ENCODE data around the gene TANGO2. TPM values are rescaled to one million over a fixed set of nuclear protein-coding genes. Genes with fewer than 3 reads are reported as not detected.

Gene TANGO2
- total RNA-seq, 1 experiment from 2014 or later: 14.6 TPM

- H3K9ac ChIP-seq (ENCODE audit: extremely low read depth, insufficient read length, low read length): no peak overlapping the region
- Mint-ChIP-seq H3K4me1 (peaks cover 0 to 11% of the 10 kb centered on the region in 2 experiments; a peak in 2 of 4 replicates), H3K4me3 (no peak overlapping the region), H3K27ac (no peak overlapping the region), H3K9me3 (no peaks in the 10 kb centered on the region), H3K27me3 (ENCODE audit: low read depth) (no peaks in the 10 kb centered on the region; the same call in 1 of the 2 replicates), H3K36me3 (ENCODE audit: insufficient read depth in 1 of 3, low read depth in 3 of 3) (peaks cover 0 to 5% (median 0%) of the 10 kb centered on the region in 3 experiments; a peak in 3 of 7 replicates)
- no peak overlapping the region for H3K23ac ChIP-seq (ENCODE audit: insufficient read length, low read depth, low read length)
- H3K27ac ChIP-seq (ENCODE audit: insufficient read length, low read depth, low read length): no peak overlapping the region
- H3K79me2 ChIP-seq (ENCODE audit: insufficient read depth, low read length): no peaks in the 10 kb centered on the region
- H3T11ph ChIP-seq (ENCODE audit: low read length): no peak overlapping the region
- H3K79me1 ChIP-seq (ENCODE audit: insufficient read depth, low read depth, low read length, poor library complexity, severe bottlenecking): no peaks in the 10 kb centered on the region
- TF ChIP-seq CTCF (conservative IDR thresholded peaks at IDR 0.05): no peak
- H3K18ac ChIP-seq (ENCODE audit: insufficient read length, low read depth, low read length): no peak overlapping the region
- no peaks in the 10 kb centered on the region for H4K20me1 ChIP-seq (ENCODE audit: control insufficient read depth, insufficient read depth, insufficient read length)
- no peaks in the 10 kb centered on the region for H3K4me1 ChIP-seq (ENCODE audit: insufficient read depth, low read length)
- no peak overlapping the region for H3K4me2 ChIP-seq (ENCODE audit: insufficient read depth, insufficient read length, low read length)
- no peak overlapping the region for H3K14ac ChIP-seq (ENCODE audit: insufficient read depth, low read length)
- H4K91ac ChIP-seq (ENCODE audit: insufficient read length, low read depth, low read length): no peak overlapping the region
- H3K23me2 ChIP-seq (ENCODE audit: insufficient read length, low read depth, low read length, poor library complexity, severe bottlenecking): no peaks in the 10 kb centered on the region
- H2AK5ac ChIP-seq (ENCODE audit: insufficient read length, low read length): no peak overlapping the region
- no peak overlapping the region for H2BK15ac ChIP-seq (ENCODE audit: low read depth, low read length)
- whole genome bisulfite sequencing (ENCODE audit: extremely low coverage, insufficient read length, low lambda C conversion rate): no CpG with 5 or more reads among the region's 14 CpGs
- no peak overlapping the region for H2BK120ac ChIP-seq (ENCODE audit: low read depth, low read length, poor library complexity, severe bottlenecking)
- H2BK12ac ChIP-seq (ENCODE audit: insufficient read length, low read depth, low read length): no peak overlapping the region
- H3K27me3 ChIP-seq (ENCODE audit: insufficient read depth, low read length): no peaks in the 10 kb centered on the region
- no peak overlapping the region for H3K4ac ChIP-seq (ENCODE audit: low read depth, low read length)
- H2BK5ac ChIP-seq (ENCODE audit: insufficient read length, low read length): no peak overlapping the region
- no peak overlapping the region for H4K8ac ChIP-seq (replicated peaks; ENCODE audit: insufficient read length, low read depth, low read length)
- no peak for DNase-seq
- H2BK20ac ChIP-seq (ENCODE audit: low read depth, low read length, poor library complexity, severe bottlenecking): no peak overlapping the region
- no peaks in the 10 kb centered on the region for H3K9me3 ChIP-seq (ENCODE audit: control insufficient read depth, low read depth, low read length)
- no peak overlapping the region for H4K5ac ChIP-seq (ENCODE audit: insufficient read length, low read depth, low read length)
- H3K56ac ChIP-seq (ENCODE audit: insufficient read length, low read depth, low read length): no peak overlapping the region
- H2AFZ ChIP-seq (ENCODE audit: low read length): no peak overlapping the region
These were observed 12.3 kb downstream of the TANGO2 start for GRCh38 chr22:20033045-20033706.
